NCI-H1694 (cell line): Measurements from ENCODE around the gene NCAN.
"Not testable (repeated sequence)": the region's sequence is repeated elsewhere in the genome, so short reads cannot be mapped to it uniquely, and the experiment has no call there.

Experiments used
- DNase-seq: peaks from one replicate; lab custom pipeline; 2025; lab: John Stamatoyannopoulos, UW

The NCAN gene

GRCh38 chr19:19211499-19212420 lies at the start of gene NCAN:
Gene NCAN, plus strand, starts transcription at chr19:19211958. Its CDS starts 4,996 bp downstream, at chr19:19216954.
- peak; percentile 49 for DNase-seq

- DNase-seq, result no peak
Measured at GRCh38 chr19:19162495-19162894, 49.3 kb upstream of the NCAN start.

- DNase-seq, result no peak
Measured at GRCh38 chr19:19165396-19165795, 46.4 kb upstream of the NCAN start.

GRCh38 chr19:19167612-19168011 lies 44.1 kb upstream of the NCAN start:
- DNase-seq, result no peak

GRCh38 chr19:19169236-19170052 lies 42.3 kb upstream of the NCAN start:
- DNase-seq, result no peak

- no peak for DNase-seq
Measured at GRCh38 chr19:19170053-19170872, 41.5 kb upstream of the NCAN start, which contains the start of gene MEF2B. Gene MEF2B, minus strand, starts transcription at chr19:19170263. Its CDS starts 19,528 bp downstream, at chr19:19150735.

GRCh38 chr19:19170873-19171672 lies 40.7 kb upstream of the NCAN start:
- DNase-seq, result no peak

GRCh38 chr19:19171821-19172532 lies 39.8 kb upstream of the NCAN start:
- no peak for DNase-seq

- DNase-seq, result not testable (repeated sequence)
Measured at GRCh38 chr19:19173243-19173642, 38.5 kb upstream of the NCAN start.

GRCh38 chr19:19176950-19177349 lies 34.8 kb upstream of the NCAN start:
- DNase-seq, result no peak

- DNase-seq, result no peak
Measured at GRCh38 chr19:19179548-19180441, 32.0 kb upstream of the NCAN start.

- no peak for DNase-seq
Measured at GRCh38 chr19:19181488-19181998, 30.2 kb upstream of the NCAN start.

GRCh38 chr19:19185853-19186740 lies 25.7 kb upstream of the NCAN start:
- DNase-seq, result peak; percentile 18

- no peak for DNase-seq
Measured at GRCh38 chr19:19186742-19187141, 25.0 kb upstream of the NCAN start.

GRCh38 chr19:19191768-19192077 lies 20.0 kb upstream of the NCAN start:
- DNase-seq, result no peak

- DNase-seq, result peak; percentile 99
Measured at GRCh38 chr19:19192078-19192882, 19.5 kb upstream of the NCAN start, which contains the start of the genes BORCS8 and RFXANK. Gene BORCS8, minus strand, starts transcription at chr19:19192152. Its CDS starts 35 bp downstream, at chr19:19192117. Gene RFXANK, plus strand, starts transcription at chr19:19192258. Its CDS starts 1,689 bp downstream, at chr19:19193947.

- no peak for DNase-seq
Measured at GRCh38 chr19:19192910-19193423, 18.8 kb upstream of the NCAN start.
